GM10266 (cell line): ENCODE results near the gene KCTD18.

Experiments used
- DNase-seq: peaks from one replicate; pipeline ENCODE4 v3.0.0; 2012; ENCODE audit errors: extremely low spot score
- TF ChIP-seq, protein P1 (sequence below): IDR thresholded peaks from 2 replicates; pipeline ENCODE4 v1.5.1; 2012; ENCODE audit warnings: mild to moderate bottlenecking, low read depth; ENCODE audit not compliant: control insufficient read depth, insufficient read depth; ENCODE audit errors: missing control alignments

The KCTD18 gene

DNA sequence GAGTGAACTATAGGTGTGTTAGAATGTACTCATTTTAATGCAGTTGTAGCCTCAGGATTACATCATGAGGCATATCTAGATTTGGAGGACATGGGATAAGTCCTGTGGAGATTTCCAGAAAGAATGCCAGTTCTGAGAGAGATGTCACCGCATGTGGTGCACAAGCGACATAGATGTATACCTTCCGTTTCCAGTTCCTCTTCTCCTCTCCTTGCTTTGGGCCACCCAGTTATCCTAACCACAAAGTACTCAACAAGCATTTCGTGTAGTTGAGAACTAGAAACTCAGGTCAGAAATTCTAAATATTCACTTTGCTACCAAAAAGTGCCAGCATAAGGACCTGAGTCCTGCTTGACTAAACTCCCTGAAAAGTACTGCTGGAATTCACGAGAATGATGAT is 66.5 kb downstream of the KCTD18 start:
- TF ChIP-seq, protein P1, sequence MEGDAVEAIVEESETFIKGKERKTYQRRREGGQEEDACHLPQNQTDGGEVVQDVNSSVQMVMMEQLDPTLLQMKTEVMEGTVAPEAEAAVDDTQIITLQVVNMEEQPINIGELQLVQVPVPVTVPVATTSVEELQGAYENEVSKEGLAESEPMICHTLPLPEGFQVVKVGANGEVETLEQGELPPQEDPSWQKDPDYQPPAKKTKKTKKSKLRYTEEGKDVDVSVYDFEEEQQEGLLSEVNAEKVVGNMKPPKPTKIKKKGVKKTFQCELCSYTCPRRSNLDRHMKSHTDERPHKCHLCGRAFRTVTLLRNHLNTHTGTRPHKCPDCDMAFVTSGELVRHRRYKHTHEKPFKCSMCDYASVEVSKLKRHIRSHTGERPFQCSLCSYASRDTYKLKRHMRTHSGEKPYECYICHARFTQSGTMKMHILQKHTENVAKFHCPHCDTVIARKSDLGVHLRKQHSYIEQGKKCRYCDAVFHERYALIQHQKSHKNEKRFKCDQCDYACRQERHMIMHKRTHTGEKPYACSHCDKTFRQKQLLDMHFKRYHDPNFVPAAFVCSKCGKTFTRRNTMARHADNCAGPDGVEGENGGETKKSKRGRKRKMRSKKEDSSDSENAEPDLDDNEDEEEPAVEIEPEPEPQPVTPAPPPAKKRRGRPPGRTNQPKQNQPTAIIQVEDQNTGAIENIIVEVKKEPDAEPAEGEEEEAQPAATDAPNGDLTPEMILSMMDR: no peak
- DNase-seq: no peak

DNA sequence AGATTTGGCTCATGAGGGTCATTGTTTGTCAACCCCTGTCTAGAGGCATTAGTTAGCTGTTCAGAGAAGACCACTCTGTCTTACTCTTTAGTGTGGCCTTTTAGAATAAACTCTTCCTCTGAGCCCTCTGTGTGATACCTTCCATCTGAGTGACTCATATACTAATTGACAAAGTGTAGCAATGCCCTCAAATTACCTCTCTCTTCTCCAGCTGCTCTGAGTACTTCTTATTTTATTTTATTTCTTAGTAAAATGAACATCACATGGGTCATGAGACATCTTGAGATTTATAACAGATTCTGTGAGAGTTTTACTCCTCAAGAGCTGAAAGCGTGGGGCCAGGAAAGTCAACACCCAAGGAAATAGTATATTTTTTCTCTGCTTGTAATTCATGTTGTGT is 67.4 kb downstream of the KCTD18 start:
- no peak for DNase-seq

DNA sequence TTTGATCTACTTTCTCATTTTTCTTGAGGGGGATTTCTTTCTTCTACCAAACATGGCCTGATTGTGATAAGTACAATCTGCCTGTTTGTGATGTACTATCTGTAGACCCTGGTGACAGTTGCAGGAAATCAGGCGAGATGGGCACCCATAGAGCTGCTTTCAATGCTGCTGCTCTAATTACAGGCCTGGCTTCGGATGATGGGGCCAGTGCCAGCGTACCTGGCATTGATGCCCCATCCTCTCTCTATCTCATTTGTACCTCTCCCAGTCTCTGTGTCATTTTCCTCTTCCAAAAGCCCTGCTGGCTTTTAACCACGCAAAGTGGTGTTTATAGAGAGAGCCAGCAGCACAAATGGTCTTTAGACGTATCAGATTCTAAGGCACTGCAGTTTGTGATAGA is 69.9 kb downstream of the KCTD18 start:
- DNase-seq: no peak

More for the DNA sequence above, 67.4 kb downstream of the KCTD18 start:
- TF ChIP-seq, protein P1: no peak

More for the DNA sequence above, 69.9 kb downstream of the KCTD18 start:
- TF ChIP-seq, protein P1: no peak
